A673 (cell line): Measurements from ENCODE around the gene PPP1R2B. TPM values are rescaled to one million over a fixed set of nuclear protein-coding genes. Genes with fewer than 3 reads are reported as not detected.

Experiments
- BruUV-seq: library from RNA; stranded (reverse); fragments of 400-500 nt; replicated peaks from 2 replicates; lab custom pipeline; 2021; lab: Mats Ljungman, UMichigan
- CTCF ChIA-PET: fragments of 300-600 bp; sonication (Branson Sonifier 250); formaldehyde crosslinking; loops from one replicate; lab custom pipeline; 2022; ENCODE audit warnings: antibody characterized with exemption; lab: Charles Lee
- POLR2A ChIA-PET: fragments of 300-600 bp; sonication (Branson Sonifier 250); formaldehyde crosslinking; loops from one replicate; lab custom pipeline; 2022; ENCODE audit warnings: antibody characterized with exemption; ENCODE audit not compliant: low non-redundant PET; lab: Charles Lee
- DNase-seq: peaks from one replicate; pipeline ENCODE4 v3.0.0-alpha.2; 2015; ENCODE audit warnings: low spot score
- H3K27ac ChIP-seq: fragments of 200-600 bp; sonication (generic); 2 replicates; pipeline ENCODE4 v1.5.1; 2016; ENCODE audit warnings: mixed run types, low read depth, mild to moderate bottlenecking, mixed read lengths, antibody characterized with exemption, low read length; ENCODE audit not compliant: poor library complexity, severe bottlenecking
- H3K27me3 ChIP-seq: fragments of 200-600 bp; sonication (generic); replicated peaks from 2 replicates; pipeline ENCODE4 v1.6.1; 2017; ENCODE audit warnings: mixed run types, low read depth, mild to moderate bottlenecking, mixed read lengths, antibody characterized with exemption, low read length; ENCODE audit not compliant: insufficient read depth, poor library complexity
- H3K36me3 ChIP-seq: fragments of 200-600 bp; sonication (generic); 2 replicates; pipeline ENCODE4 v1.6.1; 2016; ENCODE audit warnings: mixed run types, mild to moderate bottlenecking, mixed read lengths, antibody characterized with exemption, low read length; ENCODE audit not compliant: insufficient read depth, poor library complexity, severe bottlenecking
- H3K4me1 ChIP-seq: fragments of 200-600 bp; sonication (generic); 2 replicates; pipeline ENCODE4 v1.6.1; 2017; ENCODE audit warnings: mixed run types, mild to moderate bottlenecking, mixed read lengths, antibody characterized with exemption, low read length; ENCODE audit not compliant: insufficient read depth, poor library complexity, severe bottlenecking
- H3K4me3 ChIP-seq: fragments of 200-600 bp; sonication (generic); 2 replicates; pipeline ENCODE4 v1.5.1; 2016; ENCODE audit warnings: low read depth, mixed run types, mild to moderate bottlenecking, mixed read lengths, low read length; ENCODE audit not compliant: poor library complexity, severe bottlenecking
- H3K9me3 ChIP-seq: fragments of 200-600 bp; sonication (generic); 2 replicates; pipeline ENCODE4 v1.6.1; 2016; ENCODE audit warnings: mixed run types, low read depth, mild to moderate bottlenecking, mixed read lengths, antibody characterized with exemption, low read length; ENCODE audit not compliant: poor library complexity, severe bottlenecking
- CTCF ChIP-seq: fragments of 300-800, 200-600 bp; sonication (generic); conservative IDR thresholded peaks from 2 replicates; pipeline ENCODE4 v1.5.1; 2017; ENCODE audit warnings: low read depth, mild to moderate bottlenecking, antibody characterized with exemption, low read length, moderate library complexity, mixed read lengths
- EZH2 ChIP-seq: fragments of 200-600 bp; sonication (generic); IDR thresholded peaks from 2 replicates; pipeline ENCODE4 v1.6.1; 2017; ENCODE audit warnings: borderline replicate concordance, low read depth, mild to moderate bottlenecking, mixed read lengths, antibody characterized with exemption, low read length; ENCODE audit not compliant: poor library complexity, severe bottlenecking
- intact Hi-C: fragments of 100-400 bp; cut with micrococcal nuclease; formaldehyde crosslinking; loops from one replicate; pipeline ENCODE4 v1.10.0; 2022; ENCODE audit not compliant: unreplicated experiment
- total RNA-seq: library from RNA; stranded (reverse); gene quantifications from 2 replicates; pipeline ENCODE4 v1.2.3, GENCODE V29; 2021

PPP1R2B gene
- total RNA-seq, 1 experiment from 2014 or later, result not detected

GRCh38 chr5:156893517-156893916 is 43.4 kb downstream of the PPP1R2B start:
- no peak overlapping the region for H3K4me3 ChIP-seq

DNA sequence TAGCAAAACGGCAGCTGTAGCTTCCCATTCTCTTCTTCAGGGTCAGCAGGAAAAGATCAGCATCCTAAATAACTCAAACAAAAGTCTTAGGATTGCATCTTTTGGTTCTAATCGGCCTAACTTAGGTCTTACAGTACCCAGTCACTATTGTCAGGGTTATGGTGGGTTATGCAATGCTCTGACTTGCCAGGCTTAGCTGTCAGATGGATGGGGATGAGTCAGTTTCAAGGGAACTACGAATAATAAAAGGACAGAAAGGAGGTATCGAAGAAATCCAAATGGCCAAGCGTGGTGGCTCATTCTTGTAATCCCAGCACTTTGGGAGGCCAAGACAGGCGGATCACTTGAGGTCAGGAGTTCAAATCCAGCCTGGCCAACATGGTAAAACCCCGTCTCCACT is 46.5 kb downstream of the PPP1R2B start:
- no peak for DNase-seq
- CTCF ChIA-PET, result no interaction called here

More at GRCh38 chr5:156893517-156893916, 43.4 kb downstream of the PPP1R2B start:
- Histone ChIP-seq H3K27me3 (peaks cover 12% of the 10 kb centered on the region), H3K4me1 (no peaks in the 10 kb centered on the region), H3K27ac (no peak overlapping the region), H3K36me3 (no peaks in the 10 kb centered on the region), H3K9me3 (no peaks in the 10 kb centered on the region)
- intact Hi-C loops, result no loop called here
- BruUV-seq, result no TSS peak
- DNase-seq, result no peak
- TF ChIP-seq CTCF (no peak), EZH2 (no peak)
- ChIA-PET CTCF (no interaction called here), POLR2A (no interaction called here)

More for the DNA sequence above, 46.5 kb downstream of the PPP1R2B start:
- Histone ChIP-seq H3K4me3 (no peak overlapping the region), H3K9me3 (no peaks in the 10 kb centered on the region), H3K27ac (no peak overlapping the region), H3K36me3 (no peaks in the 10 kb centered on the region), H3K4me1 (no peaks in the 10 kb centered on the region), H3K27me3 (no peaks in the 10 kb centered on the region)
- no TSS peak for BruUV-seq
- POLR2A ChIA-PET, result no interaction called here
- TF ChIP-seq EZH2 (no peak), CTCF (no peak)
- intact Hi-C loops, result no loop called here

Other genes with a start within 250 kb of the PPP1R2B start
- gene TIMD4, start 112.9 kb downstream of the PPP1R2B start, total RNA-seq, result not detected in 2 replicates
- not detected in 2 replicates for gene HAVCR1, start 208.8 kb downstream of the PPP1R2B start, total RNA-seq